ENCODE measurements around the gene PPP3CB.
"Not testable (repeated sequence)": the region's sequence is repeated elsewhere in the genome, so short reads cannot be mapped to it uniquely, and the experiment has no call there.

Gene PPP3CB

GRCh38 chr10:73414230-73414945 lies 81.4 kb downstream of the PPP3CB start:
- DNase-seq (ENCODE audit: low spot score): no peak

- DNase-seq (ENCODE audit: low spot score): peak; percentile 93
Measured at GRCh38 chr10:73413528-73414229, 82.1 kb downstream of the PPP3CB start, which contains the start of gene ANXA7. Gene ANXA7, minus strand, starts transcription at chr10:73414058. Its CDS starts 13,202 bp downstream, at chr10:73400856.

- DNase-seq (ENCODE audit: low spot score): no peak
Measured at GRCh38 chr10:73413108-73413527, 82.7 kb downstream of the PPP3CB start.

GRCh38 chr10:73410897-73411296 lies 84.9 kb downstream of the PPP3CB start:
- no peak for DNase-seq (ENCODE audit: low spot score)

- no peak for DNase-seq (ENCODE audit: low spot score)
Measured at GRCh38 chr10:73408978-73409521, 86.8 kb downstream of the PPP3CB start.

- no peak for DNase-seq (ENCODE audit: low spot score)
Measured at GRCh38 chr10:73408061-73408460, 87.8 kb downstream of the PPP3CB start.

- no peak for DNase-seq (ENCODE audit: low spot score)
Measured at GRCh38 chr10:73407495-73407894, 88.3 kb downstream of the PPP3CB start.

GRCh38 chr10:73406846-73407245 lies 89.0 kb downstream of the PPP3CB start:
- DNase-seq (ENCODE audit: low spot score): peak; percentile 23

GRCh38 chr10:73405556-73405955 lies 90.3 kb downstream of the PPP3CB start:
- DNase-seq (ENCODE audit: low spot score): no peak

- DNase-seq (ENCODE audit: low spot score): no peak
Measured at GRCh38 chr10:73404690-73405089, 91.1 kb downstream of the PPP3CB start.

- DNase-seq (ENCODE audit: low spot score): no peak
Measured at GRCh38 chr10:73401636-73402035, 94.2 kb downstream of the PPP3CB start.

GRCh38 chr10:73399063-73399462 lies 96.8 kb downstream of the PPP3CB start:
- DNase-seq (ENCODE audit: low spot score): no peak

- no peak for DNase-seq (ENCODE audit: low spot score)
Measured at GRCh38 chr10:73398024-73398423, 97.8 kb downstream of the PPP3CB start.

- DNase-seq (ENCODE audit: low spot score): not testable (repeated sequence)
Measured at GRCh38 chr10:73394325-73394724, 101.5 kb downstream of the PPP3CB start.

- DNase-seq (ENCODE audit: low spot score): no peak
Measured at GRCh38 chr10:73388228-73388627, 107.6 kb downstream of the PPP3CB start.

- DNase-seq (ENCODE audit: low spot score): no peak
Measured at GRCh38 chr10:73386583-73386982, 109.2 kb downstream of the PPP3CB start.
